Measurements from ENCODE around the gene DTL.

DTL gene

GRCh38 chr1:212035835-212036605 lies 472 bp downstream of the DTL start:
- DNase-seq (ENCODE audit: low read depth), result no peak

- no peak for DNase-seq (ENCODE audit: low read depth)
Observed at GRCh38 chr1:212037900-212038299, 2.4 kb downstream of the DTL start.

GRCh38 chr1:212039622-212040021 lies 4.1 kb downstream of the DTL start:
- no peak for DNase-seq (ENCODE audit: low read depth)

DNA sequence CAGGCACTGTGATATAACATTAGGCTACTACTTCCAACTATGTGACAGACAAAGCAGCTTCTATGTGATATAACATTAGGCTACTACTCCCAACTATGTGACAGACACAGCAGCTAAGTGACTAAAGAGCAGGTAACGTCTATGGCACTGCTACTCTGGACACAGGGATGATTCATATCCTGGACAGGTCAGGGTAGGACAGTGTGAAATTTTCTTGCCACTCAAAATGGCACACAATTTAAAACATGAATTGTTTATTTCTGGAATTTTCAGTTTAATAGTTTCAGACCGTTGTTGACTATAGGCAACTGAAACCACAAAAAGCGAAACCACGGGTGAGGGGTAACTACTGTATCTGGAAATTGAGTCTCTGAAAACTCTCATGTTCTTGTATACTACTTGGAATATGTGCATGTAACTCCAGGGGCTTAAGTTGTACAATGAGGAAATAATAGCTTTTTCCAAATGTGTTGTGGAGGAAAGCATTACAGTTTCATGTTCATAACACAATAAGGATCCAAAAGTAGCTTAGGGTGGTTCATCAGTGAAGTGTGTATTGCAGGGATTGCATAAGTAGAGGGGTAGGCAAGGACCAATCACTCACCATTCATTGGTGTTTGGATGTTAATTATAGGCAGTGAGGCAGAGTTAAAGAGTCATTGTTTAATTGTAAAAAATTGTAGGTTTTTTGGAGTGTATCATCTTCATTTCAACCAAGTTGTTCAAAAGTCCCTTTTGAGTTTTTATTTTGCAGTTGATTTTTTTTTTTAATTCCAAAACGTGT lies 5.3 kb downstream of the DTL start:
- DNase-seq (ENCODE audit: low read depth), result no peak

- DNase-seq (ENCODE audit: low read depth), result no peak
Observed at GRCh38 chr1:212042436-212042835, 6.9 kb downstream of the DTL start.

- DNase-seq (ENCODE audit: low read depth), result no peak
Observed at GRCh38 chr1:212044851-212045250, 9.3 kb downstream of the DTL start.

- no peak for DNase-seq (ENCODE audit: low read depth)
Observed at GRCh38 chr1:212045981-212046380, 10.4 kb downstream of the DTL start.

DNA sequence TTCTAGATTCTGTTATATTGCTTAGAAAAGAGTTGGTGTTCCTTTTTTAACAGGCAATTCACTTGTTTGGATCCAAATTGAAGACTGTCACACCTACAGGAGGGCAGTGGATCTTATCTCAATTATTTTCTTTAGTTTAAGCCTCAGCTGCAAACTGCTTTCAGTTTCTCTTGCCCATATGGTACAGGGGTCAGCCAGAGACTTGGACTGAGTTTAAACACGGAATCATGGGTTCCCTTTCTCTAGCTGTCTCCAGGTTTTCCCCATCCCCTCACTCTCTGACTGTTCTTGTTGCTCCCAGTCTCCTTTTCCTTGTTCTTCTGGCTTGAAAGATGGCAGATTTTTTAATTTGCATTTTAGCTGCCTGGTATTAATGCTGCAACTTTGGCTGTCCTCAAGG lies 18.4 kb downstream of the DTL start:
- DNase-seq (ENCODE audit: low read depth), result no peak

DNA sequence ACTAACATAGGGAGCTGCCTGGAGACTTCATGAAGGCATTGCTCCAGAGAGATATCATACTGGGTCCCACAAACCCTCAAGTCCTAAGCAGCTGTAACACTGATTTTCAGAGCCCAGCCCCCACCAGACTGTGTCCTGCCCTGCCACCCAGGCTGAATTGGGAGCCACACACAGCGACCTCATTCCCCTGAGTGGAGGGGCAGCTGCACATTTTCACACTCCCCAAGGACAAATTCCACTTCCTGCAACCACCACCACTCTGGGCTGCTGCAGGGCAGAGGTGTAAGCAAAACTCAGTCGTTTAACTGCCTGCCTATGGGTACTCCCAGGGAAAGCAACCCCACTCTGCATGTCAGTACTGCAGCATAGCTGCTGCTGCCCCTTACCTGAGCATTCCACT lies 19.8 kb downstream of the DTL start:
- DNase-seq (ENCODE audit: low read depth), result no peak

GRCh38 chr1:212060632-212061472 lies 25.3 kb downstream of the DTL start:
- DNase-seq (ENCODE audit: low read depth), result no peak

DNA sequence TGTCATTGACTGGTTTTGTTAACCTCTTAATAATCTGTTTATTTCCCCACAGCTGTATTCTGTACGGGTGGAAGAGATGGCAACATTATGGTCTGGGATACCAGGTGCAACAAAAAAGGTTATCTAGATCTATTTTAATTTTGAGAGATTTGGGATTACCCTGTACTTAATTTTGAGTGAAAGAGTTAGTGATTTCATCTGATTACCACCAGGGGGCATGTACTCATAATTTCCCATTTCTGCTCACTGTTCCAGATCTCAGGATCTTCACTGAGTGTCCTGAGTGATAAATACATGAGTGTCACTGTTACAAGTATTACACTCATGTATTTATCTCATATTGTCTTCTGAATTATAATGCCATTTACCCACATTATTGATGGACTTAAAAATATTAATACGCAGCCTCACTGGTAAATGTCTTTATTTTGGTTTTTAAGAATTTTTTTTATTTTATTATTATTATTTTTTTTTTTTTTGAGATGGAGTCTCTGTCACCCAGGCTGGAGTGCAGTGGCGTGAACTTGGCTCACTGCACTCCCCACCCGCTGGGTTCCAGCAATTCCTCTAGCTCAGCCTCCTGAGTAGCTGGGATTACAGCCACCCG lies 27.4 kb downstream of the DTL start:
- DNase-seq (ENCODE audit: low read depth), result no peak

DNA sequence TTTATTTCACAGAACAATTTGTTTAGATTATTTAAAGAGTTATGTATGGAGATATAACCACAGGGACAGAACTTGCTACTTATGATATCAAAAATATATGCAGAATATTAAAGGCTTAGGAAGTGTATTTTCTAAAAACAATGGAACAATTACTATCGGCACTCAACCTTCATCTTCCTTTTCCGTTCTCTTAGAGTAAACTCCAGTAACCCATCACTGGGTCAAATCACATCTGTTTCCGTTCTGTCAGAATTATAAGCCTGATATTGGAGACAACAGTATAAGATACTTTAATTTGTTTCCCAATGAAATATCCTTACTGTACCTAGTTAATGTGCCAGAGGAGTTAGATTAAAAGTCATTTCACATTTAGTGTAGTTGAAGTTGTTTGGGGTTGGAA lies 32.2 kb downstream of the DTL start:
- DNase-seq (ENCODE audit: low read depth), result no peak

GRCh38 chr1:212070720-212071302 lies 35.3 kb downstream of the DTL start:
- no peak for DNase-seq (ENCODE audit: low read depth)

- no peak for DNase-seq (ENCODE audit: low read depth)
Observed at GRCh38 chr1:212072047-212072446, 36.5 kb downstream of the DTL start.

DNA sequence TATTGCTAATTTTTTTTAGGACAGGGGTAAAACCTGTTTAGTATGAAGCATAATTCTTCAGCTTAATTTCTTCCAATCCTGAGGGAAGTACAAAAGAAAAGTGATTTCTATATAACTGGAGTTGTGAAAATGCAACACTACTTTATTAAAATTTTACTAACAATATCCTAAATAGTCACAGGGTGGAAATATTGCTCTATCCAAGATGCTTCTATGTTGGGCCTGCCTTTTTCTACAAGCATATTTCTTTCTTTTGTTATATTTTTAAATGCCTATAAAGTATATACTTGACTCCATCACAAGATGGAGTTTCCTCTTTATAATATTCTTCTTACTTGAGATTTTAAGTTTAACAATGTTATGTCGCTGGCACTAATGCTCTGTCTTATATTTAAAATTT lies 37.9 kb downstream of the DTL start:
- no peak for DNase-seq (ENCODE audit: low read depth)

DNA sequence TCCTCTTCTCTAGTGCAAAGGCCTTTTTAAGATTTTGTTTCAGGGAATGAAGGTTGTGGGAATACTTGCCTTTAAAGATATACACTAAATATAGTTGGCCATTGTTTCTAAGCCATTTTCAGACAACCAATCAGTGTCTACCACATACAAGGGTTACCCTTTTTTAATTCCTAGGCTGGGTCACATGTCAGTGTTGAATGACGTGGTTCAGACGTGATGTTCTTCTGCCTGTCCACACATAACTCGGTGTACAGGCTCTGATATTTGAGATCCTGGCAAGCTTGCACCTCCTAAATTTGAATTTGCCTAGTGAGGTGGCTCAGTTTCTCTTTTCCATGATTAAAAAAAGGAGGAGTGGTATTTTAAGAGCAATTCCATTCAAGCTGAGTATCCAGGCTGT lies 38.8 kb downstream of the DTL start:
- DNase-seq (ENCODE audit: low read depth), result no peak

DNA sequence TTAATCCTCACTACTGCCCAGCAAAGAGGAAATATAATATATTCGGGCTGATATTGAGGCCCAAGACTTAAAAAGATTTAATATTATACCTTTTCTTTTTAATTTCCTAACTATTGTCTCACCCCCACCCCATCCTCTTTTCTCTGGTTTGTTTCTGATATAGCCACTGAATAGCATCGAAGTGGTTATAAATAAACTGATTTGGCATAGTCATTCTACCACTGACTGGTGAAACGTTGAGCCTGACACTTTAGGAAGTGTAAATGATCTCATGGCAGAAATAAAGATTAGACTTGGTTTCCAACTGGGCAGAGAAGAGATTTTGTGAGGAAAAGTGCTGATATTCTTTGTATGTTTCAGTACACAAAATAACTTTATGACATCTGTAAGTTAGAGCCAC lies 39.3 kb downstream of the DTL start:
- DNase-seq (ENCODE audit: low read depth), result no peak

- DNase-seq (ENCODE audit: low read depth), result no peak
Observed at GRCh38 chr1:212077028-212077427, 41.5 kb downstream of the DTL start.

- no peak for DNase-seq (ENCODE audit: low read depth)
Observed at GRCh38 chr1:212078826-212079225, 43.3 kb downstream of the DTL start.

DNA sequence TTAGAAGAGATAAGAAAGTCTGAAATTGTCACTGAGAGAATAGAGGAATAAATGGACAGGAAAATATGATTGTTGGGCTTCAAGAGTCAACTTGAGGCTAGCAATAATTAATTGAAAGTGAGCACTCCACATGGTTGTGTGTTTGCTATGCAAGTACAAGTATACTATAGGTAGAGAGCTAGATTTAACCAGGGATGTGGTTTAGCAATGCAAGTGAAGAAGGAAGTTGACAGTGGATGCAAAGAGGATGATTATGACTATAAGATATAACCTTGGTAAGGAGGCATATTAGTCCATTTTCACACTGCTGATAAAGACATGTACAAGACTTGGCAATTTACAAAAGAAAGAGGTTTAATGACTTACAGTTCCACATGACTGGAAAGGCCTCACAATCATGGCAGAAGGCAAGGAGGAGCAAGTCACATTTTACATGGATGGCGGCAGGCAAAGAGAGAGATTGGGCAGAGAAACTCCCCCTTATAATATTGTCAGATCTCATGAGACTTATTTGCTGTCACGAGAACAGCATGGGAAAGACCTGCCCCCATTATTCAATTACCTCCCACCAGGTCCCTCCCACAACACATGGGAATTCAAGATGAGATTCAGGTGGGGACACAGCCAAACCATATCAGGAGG lies 47.3 kb downstream of the DTL start:
- no peak for DNase-seq (ENCODE audit: low read depth)

GRCh38 chr1:212089560-212090163 lies 54.1 kb downstream of the DTL start:
- DNase-seq (ENCODE audit: low read depth), result no peak

Measured in stimulated activated CD4-positive, alpha-beta T cell treated with anti-CD3 and anti-CD28 coated beads, Interleukin-2, amount 100 ng/mL, for 4 hours (primary cell).